Stimulated activated CD8-positive, alpha-beta memory T cell treated with anti-CD3 and anti-CD28 coated beads, Interleukin-7, amount 100 ng/mL, for 48 hours (primary cell): ENCODE measurements around the gene COMMD2.

Experiments used
- DNase-seq, 2 donors: peaks; one replicate each; pipeline ENCODE4 v3.0.0-alpha.2; 2020; ENCODE audit warnings: low read depth in 1 of 2; ENCODE audit errors: extremely low read depth in 1 of 2

The COMMD2 gene

GRCh38 chr3:149752051-149752787 is at the start of gene COMMD2:
Gene COMMD2, minus strand, starts transcription at chr3:149752489. Its CDS starts 45 bp downstream, at chr3:149752444.
- DNase-seq: peak; percentile 54 to 78

GRCh38 chr3:149801639-149802038 is 49.4 kb upstream of the COMMD2 start:
- DNase-seq: no peak

GRCh38 chr3:149801195-149801594 is 48.9 kb upstream of the COMMD2 start:
- DNase-seq: no peak

GRCh38 chr3:149800693-149801092 is 48.4 kb upstream of the COMMD2 start:
- DNase-seq: no peak

DNA sequence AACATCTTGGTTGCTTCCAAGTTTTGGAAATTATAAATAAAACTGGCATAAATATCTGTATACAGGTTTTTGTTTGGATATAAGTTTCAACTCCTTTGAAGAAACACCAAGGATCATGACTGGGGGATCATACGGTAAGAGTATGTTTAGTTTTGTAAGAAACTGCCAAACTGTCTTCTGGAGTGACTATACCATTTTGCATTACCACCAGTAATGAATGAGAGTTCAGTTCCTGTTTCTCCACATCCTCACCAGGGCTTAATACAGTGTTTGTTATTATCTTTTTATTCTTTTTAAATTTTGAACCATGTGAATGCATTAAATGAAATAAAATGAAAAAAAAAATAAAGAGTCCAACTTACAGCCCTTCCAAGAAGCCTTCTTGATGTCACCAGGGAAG is 43.7 kb upstream of the COMMD2 start:
- no peak for DNase-seq

DNA sequence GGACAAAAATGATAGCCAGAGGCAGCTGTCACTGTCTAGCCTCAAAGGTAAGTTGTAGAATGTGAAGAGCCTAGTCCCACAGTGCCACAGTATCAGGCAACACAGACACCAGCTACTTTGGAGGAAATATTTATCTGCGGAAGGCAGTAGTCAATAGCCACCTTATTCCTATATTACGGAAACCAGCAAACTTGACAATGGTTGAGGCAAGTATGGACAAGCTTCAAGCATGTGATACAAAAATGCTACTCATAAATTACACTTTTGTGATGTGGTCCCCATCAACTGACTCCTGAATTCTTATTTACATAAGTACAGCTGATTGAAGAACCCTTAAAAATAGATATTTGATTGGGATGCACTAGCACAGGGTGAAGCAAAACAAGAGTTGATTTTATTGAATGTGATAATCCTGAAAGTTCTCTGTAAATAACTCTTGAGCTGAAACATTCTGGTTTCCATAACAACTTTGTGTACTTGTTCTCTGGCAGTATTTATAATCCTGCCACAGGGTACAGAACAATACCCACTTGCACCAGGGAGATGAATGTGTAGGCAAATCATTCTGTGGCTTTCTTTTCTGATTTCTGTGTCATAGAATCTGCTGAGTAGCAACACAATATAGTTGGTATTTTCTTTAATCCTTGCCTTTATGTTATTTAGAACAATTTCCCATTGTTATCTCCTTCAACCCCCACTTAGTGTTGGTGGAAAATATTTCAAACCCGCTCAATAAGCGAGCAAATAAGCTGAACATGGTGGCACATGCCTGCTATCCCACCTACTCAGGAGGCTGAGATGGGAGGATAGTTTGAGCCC is 40.4 kb upstream of the COMMD2 start, which contains the start of gene ANKUB1:
Gene ANKUB1, minus strand, starts transcription at position 103 of the 819 bp plus-strand sequence. CDS start 188 bp downstream, outside the sequence.
- no peak for DNase-seq

DNA sequence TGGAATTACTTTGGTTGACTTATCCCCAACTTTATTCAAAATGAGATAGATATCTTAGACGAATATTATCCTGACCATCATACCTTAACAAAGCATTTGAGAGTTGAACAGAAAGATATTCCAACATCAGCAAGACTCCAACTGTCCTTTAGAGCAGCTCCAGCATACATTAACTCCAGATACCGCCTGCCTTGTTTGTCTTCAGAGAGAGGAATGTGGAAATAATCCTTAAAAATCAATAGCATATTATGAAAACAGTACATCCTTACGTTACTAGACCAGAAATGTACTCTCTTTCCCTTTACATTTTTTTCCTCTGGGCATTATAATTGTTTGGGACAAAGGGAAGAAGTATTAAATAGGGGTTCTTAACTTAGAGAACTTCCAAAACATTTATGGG is 38.4 kb upstream of the COMMD2 start:
- DNase-seq: no peak

GRCh38 chr3:149790268-149790667 is 38.0 kb upstream of the COMMD2 start:
- no peak for DNase-seq

- no peak for DNase-seq
These were observed 31.9 kb upstream of the COMMD2 start for GRCh38 chr3:149784064-149784704.

DNA sequence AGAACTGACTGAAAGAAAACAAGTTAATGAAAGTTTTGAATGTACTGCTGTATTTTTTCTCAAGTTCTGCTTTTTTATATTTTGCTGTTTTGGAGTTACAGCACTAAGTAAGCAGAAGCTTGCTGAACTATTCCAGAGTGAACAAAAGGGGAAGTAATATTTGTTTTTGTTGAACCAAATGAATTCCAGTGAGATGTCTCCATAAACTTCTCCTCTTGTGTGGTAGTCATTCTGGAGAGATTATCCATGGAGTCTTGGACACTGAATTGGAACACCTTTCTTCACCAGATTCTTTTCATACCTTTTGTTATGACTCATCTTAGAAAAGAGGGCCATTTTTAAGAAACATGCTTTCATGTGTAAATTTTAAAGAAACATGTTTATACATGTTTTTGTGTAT is 31.3 kb upstream of the COMMD2 start:
- DNase-seq: no peak

DNA sequence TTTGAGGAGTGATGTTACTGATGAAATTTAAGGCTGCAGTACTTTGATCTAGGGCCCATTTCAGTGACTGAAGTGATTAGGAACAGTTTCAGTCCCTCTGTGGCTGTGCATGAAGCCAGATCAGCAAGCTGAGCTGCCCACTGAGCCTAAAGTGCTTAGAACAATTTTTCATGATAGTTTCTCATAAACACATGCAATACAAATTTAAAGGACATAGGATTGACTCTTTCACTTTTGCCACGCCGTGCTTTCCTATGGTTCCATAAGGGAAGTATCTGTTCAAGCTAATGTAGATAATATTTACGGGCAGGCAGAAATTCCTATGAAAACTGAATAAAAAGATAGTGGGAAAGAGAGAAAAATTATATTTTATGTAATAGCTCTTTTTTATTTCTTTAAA is 29.5 kb upstream of the COMMD2 start:
- no peak for DNase-seq

DNA sequence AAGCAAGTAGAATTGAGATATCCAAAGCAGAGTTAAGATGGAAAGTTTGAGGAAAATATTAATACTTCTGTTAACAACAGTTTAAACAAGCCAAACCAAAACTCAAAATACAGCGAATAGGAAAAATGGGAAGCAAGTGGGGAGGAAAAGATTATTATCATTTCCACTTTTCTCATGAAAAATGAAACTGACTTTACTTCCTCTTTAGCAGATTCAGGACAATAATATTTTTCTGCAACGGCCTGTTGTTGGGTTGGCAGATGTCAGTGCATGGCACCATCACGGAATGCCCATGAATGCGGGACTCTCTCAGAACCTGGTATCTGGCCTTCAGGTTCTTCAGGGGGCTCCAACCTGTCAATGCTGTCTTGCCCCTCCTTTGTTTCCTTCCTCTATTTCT is 28.9 kb upstream of the COMMD2 start:
- DNase-seq: no peak

DNA sequence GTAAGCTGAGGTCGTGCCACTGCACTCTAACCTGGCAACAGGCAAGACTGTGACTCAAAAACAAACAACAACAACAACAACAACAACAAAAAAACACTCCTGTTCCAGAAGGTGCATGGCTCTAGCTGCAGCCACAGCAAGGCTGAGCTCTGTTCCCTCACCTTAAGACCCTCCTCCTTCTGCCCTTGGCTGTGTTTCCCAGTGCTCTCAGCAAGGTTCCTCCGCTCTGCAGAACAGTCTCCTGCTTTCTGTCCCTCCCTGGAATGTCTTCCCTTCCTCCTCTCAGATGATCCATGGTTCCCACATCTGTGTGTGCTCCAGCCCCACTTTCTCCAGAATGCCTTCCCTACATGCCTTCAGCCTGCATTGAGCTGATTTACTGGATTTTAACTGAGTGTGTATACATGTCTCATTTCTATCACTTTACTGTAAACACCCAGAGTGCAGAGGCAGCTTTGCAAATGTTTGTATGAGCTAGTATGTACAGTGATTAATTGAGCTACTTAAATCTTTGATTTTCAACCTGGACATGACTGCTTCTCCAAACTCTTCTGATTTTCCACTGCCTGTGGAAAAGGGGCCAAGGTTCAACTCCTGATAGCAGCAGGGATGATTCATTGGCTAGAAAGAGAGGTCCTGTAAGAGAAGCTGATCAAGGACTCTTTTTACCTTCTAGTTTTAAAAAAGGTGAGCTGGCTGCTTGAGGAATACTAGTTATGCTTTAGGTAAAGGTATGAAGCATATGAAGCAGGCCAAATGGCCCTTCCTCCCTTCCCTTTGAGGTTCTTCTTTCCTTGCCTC is 25.3 kb upstream of the COMMD2 start:
- no peak for DNase-seq

GRCh38 chr3:149776170-149776569 is 23.9 kb upstream of the COMMD2 start:
- DNase-seq: no peak

GRCh38 chr3:149772861-149773260 is 20.6 kb upstream of the COMMD2 start:
- DNase-seq: no peak

GRCh38 chr3:149771652-149772271 is 19.5 kb upstream of the COMMD2 start:
- peak in 1 of 2 donors; percentile 18 for DNase-seq

GRCh38 chr3:149770246-149770645 is 18.0 kb upstream of the COMMD2 start:
- DNase-seq: no peak

DNA sequence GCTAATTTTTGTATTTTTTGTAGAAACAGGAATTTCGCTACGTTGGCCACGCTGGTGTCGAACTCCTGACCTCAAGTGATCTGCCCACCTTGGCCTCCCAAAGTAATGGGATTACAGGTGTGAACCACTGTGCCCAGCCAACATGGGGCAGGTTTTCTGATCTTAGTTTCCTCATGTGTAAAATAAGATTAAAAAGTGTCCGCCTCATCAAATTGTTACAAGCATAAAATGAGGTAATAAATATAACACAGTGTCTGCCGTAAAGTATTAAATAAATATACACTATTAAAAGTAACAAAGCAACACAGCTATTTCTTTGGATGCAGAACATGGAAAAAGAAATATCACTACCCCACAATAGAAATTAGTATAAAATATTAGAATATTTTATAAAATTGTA is 16.4 kb upstream of the COMMD2 start:
- no peak for DNase-seq

DNA sequence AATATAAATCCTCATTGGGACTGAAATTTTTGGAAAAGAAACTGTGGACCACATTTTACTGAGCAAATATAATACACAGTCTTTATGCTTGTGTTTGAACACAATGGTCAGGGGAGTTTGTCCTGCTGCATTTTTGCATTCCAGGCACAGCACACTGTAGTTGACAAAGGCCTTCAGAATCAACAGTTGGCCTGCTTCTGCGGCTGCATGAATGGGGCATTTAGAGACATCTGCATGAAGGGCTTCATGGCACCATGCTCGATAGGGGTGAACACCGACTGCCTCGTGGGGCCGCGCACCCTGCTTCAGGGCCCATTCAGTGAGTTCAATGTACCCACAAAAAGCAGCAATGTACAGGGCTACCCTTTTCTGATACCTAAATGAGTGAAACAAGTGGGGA is 15.4 kb upstream of the COMMD2 start:
- no peak for DNase-seq

DNA sequence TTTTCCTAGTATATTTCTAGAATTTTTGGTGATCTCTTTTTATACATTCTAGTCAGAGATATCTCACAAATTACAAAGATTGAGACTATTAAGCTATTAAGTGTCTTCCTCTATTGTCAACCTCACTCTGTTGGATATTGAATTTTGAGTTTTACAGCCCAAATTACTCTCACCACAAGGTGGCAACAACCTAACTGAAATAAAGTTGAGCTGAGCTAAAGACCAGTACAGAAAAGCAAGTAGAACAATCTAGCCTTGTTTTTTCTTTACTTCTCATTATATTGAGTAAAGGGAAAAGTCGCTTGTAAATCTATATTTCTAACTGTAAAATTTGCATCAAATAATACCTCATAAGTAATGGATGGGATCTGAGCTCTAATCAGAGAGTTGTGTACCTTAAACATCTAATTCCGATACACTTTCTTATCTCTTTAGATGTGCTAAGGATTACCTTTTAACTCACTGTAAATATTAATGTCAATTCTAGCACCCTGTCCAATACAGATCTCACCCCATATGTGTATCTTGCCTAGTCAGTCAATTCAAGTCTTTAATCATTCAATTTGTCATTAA is 13.6 kb upstream of the COMMD2 start:
- DNase-seq: no peak
